LNCaP clone FGC (cell line): ENCODE measurements around the gene DDA1.

ENCODE experiments used
- DNase-seq: peaks from one replicate; pipeline ENCODE4 v3.0.0-alpha.2; 2011; ENCODE audit warnings: low read depth
- H3K4me3 ChIP-seq: 2 replicates; pipeline ENCODE4 v1.5.1; 2011; ENCODE audit warnings: mild to moderate bottlenecking, low read depth, low read length, control low read depth
- CTCF ChIP-seq: IDR thresholded peaks from 2 replicates; pipeline ENCODE4 v1.5.1; 2012; ENCODE audit warnings: mild to moderate bottlenecking; ENCODE audit not compliant: control insufficient read depth, insufficient read depth; ENCODE audit errors: extremely low read depth

DDA1 gene

GRCh38 chr19:17309198-17309964, at the start of gene DDA1:
Gene DDA1, plus strand, starts transcription at chr19:17309563. Its CDS starts 92 bp downstream, at chr19:17309655.
- peak within 1 kb of the TSS; percentile 97 for H3K4me3 ChIP-seq
- DNase-seq = peak; percentile 100
- no peak for TF ChIP-seq CTCF

- TF ChIP-seq CTCF = no peak
- no peak for DNase-seq
- no peak overlapping the region for H3K4me3 ChIP-seq
These were observed 49.4 kb upstream of the DDA1 start for GRCh38 chr19:17259934-17260333.

- DNase-seq = peak; percentile 58
- peak; percentile 88 for TF ChIP-seq CTCF
These were observed 48.5 kb upstream of the DDA1 start for GRCh38 chr19:17260842-17261325.

GRCh38 chr19:17262557-17262956, 46.8 kb upstream of the DDA1 start:
- no peak for TF ChIP-seq CTCF
- H3K4me3 ChIP-seq = no peak overlapping the region
- DNase-seq = no peak

More at GRCh38 chr19:17260842-17261325, 48.5 kb upstream of the DDA1 start:
- H3K4me3 ChIP-seq = no peak overlapping the region

- H3K4me3 ChIP-seq = no peak overlapping the region
- DNase-seq = no peak
- no peak for TF ChIP-seq CTCF
These were observed 45.4 kb upstream of the DDA1 start for GRCh38 chr19:17263712-17264640.

GRCh38 chr19:17264641-17264979, 44.8 kb upstream of the DDA1 start, which contains the start of gene USHBP1:
Gene USHBP1, minus strand, starts transcription at chr19:17264745. Its CDS starts 446 bp downstream, at chr19:17264299.
- no peak for TF ChIP-seq CTCF
- DNase-seq = no peak
- H3K4me3 ChIP-seq = no peak within 1 kb of the TSS
